Muscle layer of duodenum (tissue), 2 donors: ENCODE results near the gene CADPS.

Experiments
- H3K27ac ChIP-seq: one replicate; pipeline ENCODE4 v1.7.0; 2013; ENCODE audit warnings: mild to moderate bottlenecking, low read length
- H3K27me3 ChIP-seq: one replicate; pipeline ENCODE4 v1.7.0; 2013; ENCODE audit warnings: low read depth, mild to moderate bottlenecking, control low read depth, low read length
- H3K36me3 ChIP-seq, 2 donors: one replicate each; pipeline ENCODE4 v1.7.0; 2013; ENCODE audit warnings: low read length in 2 of 2, control low read depth in 1 of 2, mild to moderate bottlenecking in 1 of 2; ENCODE audit not compliant: insufficient read depth in 2 of 2, control insufficient read depth in 1 of 2
- H3K4me1 ChIP-seq, 2 donors: one replicate each; pipeline ENCODE4 v1.7.0; 2013; ENCODE audit warnings: low read length in 2 of 2, mild to moderate bottlenecking in 2 of 2, control low read depth in 1 of 2, moderate library complexity in 1 of 2; ENCODE audit not compliant: insufficient read depth in 2 of 2, control insufficient read depth in 1 of 2
- H3K4me3 ChIP-seq, 2 donors: one replicate each; pipeline ENCODE4 v1.7.0; 2013; ENCODE audit warnings: low read length in 2 of 2, low read depth in 1 of 2, mild to moderate bottlenecking in 1 of 2
- H3K9me3 ChIP-seq, 2 donors: one replicate each; pipeline ENCODE4 v1.7.0; 2013; ENCODE audit warnings: low read length in 2 of 2, control low read depth in 1 of 2, mild to moderate bottlenecking in 1 of 2; ENCODE audit not compliant: control insufficient read depth in 1 of 2
- donor health status: healthy.

Gene CADPS

DNA sequence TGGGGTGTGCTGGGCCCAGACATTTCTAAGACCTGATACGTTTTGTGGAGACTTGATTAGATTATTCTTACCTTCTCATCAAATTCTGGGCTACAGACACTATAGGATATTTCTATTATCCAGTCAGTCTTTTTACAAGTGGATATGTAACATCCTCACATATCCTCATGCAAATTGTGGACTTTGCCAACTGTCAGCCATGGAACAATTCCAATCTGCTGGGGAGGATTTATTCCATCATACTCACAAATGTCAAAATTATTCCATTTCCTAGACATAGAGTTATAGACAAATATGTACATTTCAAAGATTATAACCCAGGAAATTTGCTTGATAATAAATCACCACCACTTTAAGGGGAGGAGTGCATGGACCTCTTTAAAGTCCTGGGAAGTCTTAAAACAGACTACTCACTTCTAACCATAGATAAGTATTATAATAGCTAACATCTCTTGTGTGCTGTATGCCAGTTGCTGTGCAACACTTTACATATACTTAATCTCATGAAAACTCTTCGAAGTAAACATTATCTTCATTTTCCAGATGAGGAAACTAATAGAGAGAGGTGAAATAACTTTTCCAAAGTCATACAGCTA lies 44.4 kb downstream of the CADPS start:
- no peak overlapping the region for H3K27ac ChIP-seq
- no peaks in the 10 kb centered on the region for H3K27me3 ChIP-seq
- no peaks in the 10 kb centered on the region for H3K36me3 ChIP-seq
- H3K4me3 ChIP-seq = no peak overlapping the region
- H3K4me1 ChIP-seq = no peaks in the 10 kb centered on the region
- H3K9me3 ChIP-seq = no peaks in the 10 kb centered on the region

DNA sequence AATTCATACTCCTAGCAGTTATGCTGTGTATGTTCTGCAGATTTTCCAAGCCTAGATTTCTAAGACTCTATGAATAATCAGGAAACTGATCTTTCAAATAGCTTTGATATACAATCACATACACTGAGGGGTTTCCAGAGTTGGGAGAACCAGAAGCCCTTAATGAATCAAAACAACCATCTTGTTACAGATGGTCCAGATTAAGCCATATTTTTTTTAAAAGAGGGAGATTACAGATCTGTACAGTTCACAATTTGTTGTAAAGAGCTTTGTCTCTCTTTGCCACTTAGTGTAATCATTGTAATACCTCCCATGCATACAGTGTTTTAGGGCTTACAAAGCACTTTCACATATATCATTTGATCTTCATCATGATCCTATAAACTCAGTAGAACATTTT lies 47.7 kb downstream of the CADPS start:
- Histone ChIP-seq H3K9me3 (no peaks in the 10 kb centered on the region), H3K36me3 (no peaks in the 10 kb centered on the region), H3K27ac (no peak overlapping the region), H3K4me1 (no peaks in the 10 kb centered on the region), H3K4me3 (no peak overlapping the region), H3K27me3 (no peaks in the 10 kb centered on the region)

DNA sequence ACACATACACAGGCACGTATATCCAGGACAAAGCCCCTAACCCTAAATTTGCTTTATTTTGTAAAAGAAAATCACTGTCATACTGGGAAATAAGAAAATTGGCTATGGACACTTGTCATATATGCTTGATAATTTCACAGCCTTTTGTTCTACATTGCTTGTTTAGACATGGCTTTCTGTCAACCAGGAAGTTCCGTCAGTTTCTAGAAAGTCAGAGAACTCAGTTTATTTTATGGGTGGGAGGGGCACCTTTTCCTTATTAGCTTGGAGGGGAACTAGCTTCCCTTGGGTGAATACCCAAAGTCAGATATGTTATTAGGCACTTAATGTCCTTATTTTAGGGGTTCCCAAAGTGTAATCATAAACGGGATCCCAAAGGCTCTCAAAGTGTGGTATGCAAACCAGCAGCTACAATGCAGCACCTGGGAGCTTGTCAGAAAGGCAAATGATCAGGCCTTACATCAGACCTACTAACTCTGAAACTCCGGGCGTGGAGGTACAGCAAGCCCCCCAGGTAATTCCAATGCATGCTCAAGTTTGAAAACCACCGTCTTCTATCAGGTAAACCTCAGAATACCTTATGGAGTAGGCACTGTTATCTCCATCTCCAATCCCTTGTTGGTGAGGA lies 50.1 kb downstream of the CADPS start:
- no peaks in the 10 kb centered on the region for H3K36me3 ChIP-seq
- H3K9me3 ChIP-seq = no peaks in the 10 kb centered on the region
- H3K27ac ChIP-seq = no peak overlapping the region
- H3K4me3 ChIP-seq = no peak overlapping the region
- H3K27me3 ChIP-seq = no peaks in the 10 kb centered on the region
- H3K4me1 ChIP-seq = no peaks in the 10 kb centered on the region

DNA sequence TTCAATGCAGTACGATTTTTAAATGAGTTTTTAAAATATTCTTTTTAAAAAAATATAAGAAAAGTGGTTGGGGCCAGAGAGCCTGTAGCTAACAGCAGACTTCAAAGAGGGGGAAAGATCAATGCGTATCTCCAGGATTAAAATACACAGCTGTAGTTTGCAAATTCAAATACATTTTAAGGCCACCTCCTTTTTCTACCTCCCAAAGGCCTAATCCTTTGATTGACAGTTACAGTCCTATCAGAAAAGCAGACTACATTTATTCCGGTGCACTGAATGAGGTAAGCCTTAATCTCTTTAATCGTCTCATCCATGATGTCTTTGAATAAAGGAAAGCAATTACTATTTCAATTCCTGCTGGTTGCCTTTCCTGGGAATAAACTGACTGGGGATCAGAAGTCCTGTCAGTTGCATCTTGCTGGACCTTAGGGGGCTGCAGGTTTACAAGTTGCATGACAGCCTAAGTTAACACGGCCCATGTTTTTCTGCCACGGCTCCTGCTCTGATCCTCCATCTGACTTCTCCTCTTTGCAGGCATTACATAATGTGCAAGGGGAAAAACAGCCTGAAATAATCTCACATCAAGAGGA lies 51.7 kb downstream of the CADPS start:
- no peak overlapping the region for H3K4me3 ChIP-seq
- H3K36me3 ChIP-seq = no peaks in the 10 kb centered on the region
- H3K27me3 ChIP-seq = no peaks in the 10 kb centered on the region
- H3K4me1 ChIP-seq = no peaks in the 10 kb centered on the region
- no peaks in the 10 kb centered on the region for H3K9me3 ChIP-seq
- H3K27ac ChIP-seq = no peak overlapping the region

DNA sequence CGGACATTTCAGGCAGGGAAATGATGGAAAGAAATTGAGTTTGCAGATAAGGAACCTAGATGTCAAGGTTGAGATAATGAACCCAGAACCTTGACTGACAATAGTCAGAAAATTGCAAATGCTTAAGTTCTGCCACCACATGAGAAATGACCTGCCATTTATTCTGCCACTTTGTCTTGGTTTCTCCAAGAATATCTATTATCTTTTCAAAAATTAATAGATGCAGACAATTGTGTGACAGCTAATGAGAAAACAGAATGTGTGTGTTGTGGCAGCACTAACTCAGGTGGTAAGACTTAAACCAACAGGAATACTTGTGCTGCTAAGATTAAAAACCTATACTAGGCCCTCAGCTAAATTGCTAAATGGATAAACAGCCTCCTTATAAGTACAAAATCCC lies 52.3 kb downstream of the CADPS start:
- Histone ChIP-seq H3K4me3 (no peak overlapping the region), H3K9me3 (no peaks in the 10 kb centered on the region), H3K27me3 (no peaks in the 10 kb centered on the region), H3K36me3 (no peaks in the 10 kb centered on the region), H3K4me1 (no peaks in the 10 kb centered on the region), H3K27ac (no peak overlapping the region)

DNA sequence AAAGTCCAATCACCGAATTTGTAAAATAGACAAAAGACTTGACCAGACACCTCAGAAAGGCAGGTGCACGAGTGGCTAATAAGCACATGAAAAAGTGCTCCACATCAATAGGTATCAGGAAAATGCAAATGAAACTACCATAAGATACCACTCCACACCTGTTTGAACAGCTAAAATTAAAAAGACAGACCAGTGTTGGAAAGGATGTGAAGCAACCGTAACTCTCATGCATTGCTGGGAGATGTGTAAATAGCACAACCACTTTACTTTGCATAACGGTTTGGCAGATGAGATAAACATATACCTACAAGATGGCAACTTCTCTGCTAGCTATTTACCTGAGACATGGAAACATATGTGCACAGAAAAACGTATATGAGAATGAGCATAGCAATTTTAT lies 56.9 kb downstream of the CADPS start:
- H3K4me1 ChIP-seq = no peaks in the 10 kb centered on the region
- no peak overlapping the region for H3K27ac ChIP-seq
- no peaks in the 10 kb centered on the region for H3K9me3 ChIP-seq
- no peaks in the 10 kb centered on the region for H3K36me3 ChIP-seq
- H3K4me3 ChIP-seq = no peak overlapping the region
- H3K27me3 ChIP-seq = no peaks in the 10 kb centered on the region

DNA sequence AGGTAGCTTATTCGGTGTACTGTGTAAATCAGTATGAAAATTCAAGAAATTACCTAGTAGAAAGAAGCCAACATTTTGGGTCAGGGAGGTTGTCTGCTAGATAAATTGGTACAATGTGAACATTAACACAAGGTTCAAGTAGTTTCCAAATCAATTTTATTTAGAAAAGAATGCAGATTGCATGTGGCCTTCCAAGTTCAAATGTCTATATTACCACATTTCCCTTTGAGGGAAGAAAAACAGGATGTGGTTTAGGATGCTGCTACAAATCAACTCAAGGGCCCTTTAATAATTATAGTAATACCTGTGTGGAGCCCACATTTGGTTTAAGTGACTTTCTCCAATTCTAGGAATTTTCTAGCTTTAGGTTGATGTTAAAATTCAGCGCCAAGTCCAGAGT lies 57.5 kb downstream of the CADPS start:
- H3K27me3 ChIP-seq = no peaks in the 10 kb centered on the region
- no peak overlapping the region for H3K27ac ChIP-seq
- no peaks in the 10 kb centered on the region for H3K36me3 ChIP-seq
- no peaks in the 10 kb centered on the region for H3K4me1 ChIP-seq
- H3K9me3 ChIP-seq = no peaks in the 10 kb centered on the region
- H3K4me3 ChIP-seq = no peak overlapping the region

DNA sequence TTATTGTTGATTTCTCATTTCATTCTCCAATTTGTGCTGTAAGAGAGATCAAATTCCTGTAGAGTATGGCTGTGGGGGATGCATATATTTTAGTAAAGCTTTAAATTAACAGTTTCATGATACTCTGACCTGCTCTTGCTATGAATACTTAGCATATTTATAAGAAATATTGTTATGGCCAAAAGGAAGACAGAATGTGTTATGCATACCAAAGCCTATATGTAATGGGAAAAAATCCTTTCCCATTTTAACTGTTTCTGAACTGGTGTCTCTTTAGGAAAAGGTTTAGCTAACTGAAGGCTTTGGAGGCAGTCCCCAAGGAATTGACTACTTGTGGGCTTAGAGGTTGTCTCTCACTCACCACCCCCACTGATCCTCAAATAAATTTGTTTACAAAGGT lies 59.2 kb downstream of the CADPS start:
- H3K27ac ChIP-seq = no peak overlapping the region
- H3K9me3 ChIP-seq = no peaks in the 10 kb centered on the region
- no peaks in the 10 kb centered on the region for H3K4me1 ChIP-seq
- no peaks in the 10 kb centered on the region for H3K27me3 ChIP-seq
- no peaks in the 10 kb centered on the region for H3K36me3 ChIP-seq
- H3K4me3 ChIP-seq = no peak overlapping the region

DNA sequence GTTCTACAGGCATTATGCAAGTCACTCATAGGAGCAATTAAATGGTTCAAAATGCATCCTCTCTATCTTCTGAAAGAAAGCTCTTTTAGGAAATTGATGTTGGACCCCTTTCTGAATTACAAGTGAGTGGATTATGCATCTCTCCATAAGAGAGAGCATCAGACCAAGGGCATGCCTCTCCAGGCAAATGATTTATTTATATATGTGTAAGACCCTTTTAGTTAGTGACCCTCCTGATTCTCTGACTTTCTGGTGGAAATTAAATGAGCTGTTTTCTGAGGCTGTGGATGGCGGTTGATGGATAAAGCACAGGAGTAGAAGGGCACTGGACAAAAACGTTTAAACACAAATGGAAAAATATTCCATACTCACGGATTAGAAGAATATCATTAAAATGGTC lies 62.6 kb downstream of the CADPS start:
- Histone ChIP-seq H3K36me3 (no peaks in the 10 kb centered on the region), H3K27me3 (no peaks in the 10 kb centered on the region), H3K4me1 (no peaks in the 10 kb centered on the region), H3K4me3 (no peak overlapping the region), H3K9me3 (no peaks in the 10 kb centered on the region), H3K27ac (no peak overlapping the region)

DNA sequence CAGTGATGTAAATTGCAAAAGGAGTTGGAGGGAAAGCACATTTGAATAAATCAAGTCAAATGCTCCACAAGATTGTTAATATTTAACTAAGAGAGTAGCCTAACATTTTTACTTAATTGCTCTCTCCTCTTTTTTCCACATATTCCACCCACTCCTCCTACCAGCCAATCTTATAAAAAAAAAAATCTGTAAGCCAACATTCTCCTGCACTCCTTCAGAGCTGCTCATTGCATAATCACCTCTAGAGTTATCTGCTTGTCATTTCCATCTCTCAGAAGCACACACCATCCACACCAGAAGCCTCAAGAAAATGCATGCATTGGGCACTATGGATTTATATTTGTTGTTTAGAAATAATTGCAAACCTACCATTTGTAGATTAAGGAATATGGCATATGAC lies 64.1 kb downstream of the CADPS start:
- no peaks in the 10 kb centered on the region for H3K9me3 ChIP-seq
- H3K4me1 ChIP-seq = no peaks in the 10 kb centered on the region
- H3K27ac ChIP-seq = no peak overlapping the region
- no peaks in the 10 kb centered on the region for H3K36me3 ChIP-seq
- H3K27me3 ChIP-seq = no peaks in the 10 kb centered on the region
- no peak overlapping the region for H3K4me3 ChIP-seq

DNA sequence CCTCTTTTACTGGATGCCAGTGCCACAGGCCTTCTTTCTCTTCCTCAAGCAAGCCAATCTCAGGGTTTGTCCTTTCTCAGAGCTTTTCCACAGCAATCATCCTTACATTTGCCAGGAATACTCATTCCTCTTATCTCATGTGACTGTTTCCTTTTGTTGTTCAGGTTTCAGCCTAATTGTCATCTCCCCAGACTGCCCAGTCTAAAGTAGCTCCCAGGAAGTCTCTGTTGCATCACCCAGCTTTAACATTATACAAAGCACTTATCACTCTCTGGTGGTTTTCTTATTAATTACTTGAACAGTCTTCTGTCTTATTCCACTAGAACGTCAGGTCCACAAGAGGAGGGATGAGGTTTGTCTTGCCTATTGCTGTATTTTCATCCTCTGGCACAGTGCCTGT lies 65.8 kb downstream of the CADPS start:
- Histone ChIP-seq H3K27me3 (no peaks in the 10 kb centered on the region), H3K4me3 (no peak overlapping the region), H3K4me1 (no peaks in the 10 kb centered on the region), H3K9me3 (no peaks in the 10 kb centered on the region), H3K27ac (no peak overlapping the region), H3K36me3 (no peaks in the 10 kb centered on the region)
